Muscle layer of colon (tissue), 2 donors: Measurements from ENCODE around the gene ZNF648.

Experiments
- H3K27ac ChIP-seq: one replicate; pipeline ENCODE4 v1.7.0; 2013; ENCODE audit warnings: low read depth, mild to moderate bottlenecking, low read length, moderate library complexity
- H3K27me3 ChIP-seq, 2 donors: one replicate each; pipeline ENCODE4 v1.7.0; 2013; ENCODE audit warnings: low read length in 2 of 2, mild to moderate bottlenecking in 2 of 2; ENCODE audit not compliant: insufficient read depth in 2 of 2, control insufficient read depth in 1 of 2
- H3K36me3 ChIP-seq: one replicate; pipeline ENCODE4 v1.7.0; 2013; ENCODE audit warnings: mild to moderate bottlenecking, low read length; ENCODE audit not compliant: insufficient read depth
- H3K4me1 ChIP-seq: one replicate; pipeline ENCODE4 v1.7.0; 2013; ENCODE audit warnings: mild to moderate bottlenecking, low read length; ENCODE audit not compliant: insufficient read depth
- H3K4me3 ChIP-seq, 2 donors: one replicate each; pipeline ENCODE4 v1.7.0; 2013; ENCODE audit warnings: low read length in 2 of 2, low read depth in 1 of 2, mild to moderate bottlenecking in 1 of 2, moderate library complexity in 1 of 2
- H3K9ac ChIP-seq: one replicate; pipeline ENCODE4 v1.7.0; 2013; ENCODE audit warnings: low read length
- H3K9me3 ChIP-seq: one replicate; pipeline ENCODE4 v1.7.0; 2013; ENCODE audit warnings: mild to moderate bottlenecking, low read length
- donor health status: abdominal sarcoma.
- donor health status: Adenocarcinoma of cecum.

ZNF648 gene

GRCh38 chr1:182066934-182067333 lies 5.4 kb upstream of the ZNF648 start:
- H3K9ac ChIP-seq: no peak overlapping the region
- H3K4me3 ChIP-seq: no peak overlapping the region
- H3K4me1 ChIP-seq: no peaks in the 10 kb centered on the region
- no peaks in the 10 kb centered on the region for H3K27me3 ChIP-seq
- no peaks in the 10 kb centered on the region for H3K9me3 ChIP-seq
- H3K36me3 ChIP-seq: no peaks in the 10 kb centered on the region
- H3K27ac ChIP-seq: no peak overlapping the region

- Histone ChIP-seq H3K4me3 (no peak overlapping the region), H3K9me3 (no peaks in the 10 kb centered on the region), H3K27me3 (no peaks in the 10 kb centered on the region), H3K36me3 (no peaks in the 10 kb centered on the region), H3K4me1 (no peaks in the 10 kb centered on the region), H3K27ac (no peak overlapping the region), H3K9ac (no peak overlapping the region)
These were observed 3.8 kb upstream of the ZNF648 start for GRCh38 chr1:182065126-182065845.

GRCh38 chr1:182064611-182065010 lies 3.1 kb upstream of the ZNF648 start:
- Histone ChIP-seq H3K27ac (no peak overlapping the region), H3K4me1 (no peaks in the 10 kb centered on the region), H3K9ac (no peak overlapping the region), H3K27me3 (no peaks in the 10 kb centered on the region), H3K9me3 (no peaks in the 10 kb centered on the region), H3K4me3 (no peak overlapping the region), H3K36me3 (no peaks in the 10 kb centered on the region)

GRCh38 chr1:182062223-182062622 lies 711 bp upstream of the ZNF648 start:
- no peaks in the 10 kb centered on the region for H3K9me3 ChIP-seq
- H3K9ac ChIP-seq: no peak overlapping the region
- H3K4me1 ChIP-seq: no peaks in the 10 kb centered on the region
- H3K27ac ChIP-seq: no peak overlapping the region
- H3K4me3 ChIP-seq: no peak overlapping the region
- H3K27me3 ChIP-seq: peaks cover 0 to 3% of the 10 kb centered on the region in 2 donors
- no peaks in the 10 kb centered on the region for H3K36me3 ChIP-seq

GRCh38 chr1:182060877-182061276 lies 635 bp downstream of the ZNF648 start:
- no peaks in the 10 kb centered on the region for H3K9me3 ChIP-seq
- no peak overlapping the region for H3K4me3 ChIP-seq
- no peak overlapping the region for H3K27ac ChIP-seq
- H3K9ac ChIP-seq: no peak overlapping the region
- H3K27me3 ChIP-seq: peaks cover 0 to 17% of the 10 kb centered on the region in 2 donors
- no peaks in the 10 kb centered on the region for H3K4me1 ChIP-seq
- no peaks in the 10 kb centered on the region for H3K36me3 ChIP-seq

GRCh38 chr1:182059936-182060335 lies 1.6 kb downstream of the ZNF648 start:
- H3K4me3 ChIP-seq: no peak overlapping the region
- peaks cover 0 to 20% of the 10 kb centered on the region in 2 donors for H3K27me3 ChIP-seq
- H3K27ac ChIP-seq: no peak overlapping the region
- no peaks in the 10 kb centered on the region for H3K9me3 ChIP-seq
- no peak overlapping the region for H3K9ac ChIP-seq
- no peaks in the 10 kb centered on the region for H3K36me3 ChIP-seq
- no peaks in the 10 kb centered on the region for H3K4me1 ChIP-seq

GRCh38 chr1:182056601-182057366 lies 4.7 kb downstream of the ZNF648 start:
- H3K27me3 ChIP-seq: peaks cover 0 to 20% of the 10 kb centered on the region in 2 donors
- no peaks in the 10 kb centered on the region for H3K9me3 ChIP-seq
- no peak overlapping the region for H3K4me3 ChIP-seq
- H3K4me1 ChIP-seq: no peaks in the 10 kb centered on the region
- no peak overlapping the region for H3K9ac ChIP-seq
- no peak overlapping the region for H3K27ac ChIP-seq
- no peaks in the 10 kb centered on the region for H3K36me3 ChIP-seq

- no peaks in the 10 kb centered on the region for H3K4me1 ChIP-seq
- H3K27ac ChIP-seq: no peak overlapping the region
- H3K9ac ChIP-seq: no peak overlapping the region
- H3K9me3 ChIP-seq: no peaks in the 10 kb centered on the region
- H3K4me3 ChIP-seq: no peak overlapping the region
- H3K36me3 ChIP-seq: no peaks in the 10 kb centered on the region
- H3K27me3 ChIP-seq: peaks cover 0 to 20% of the 10 kb centered on the region in 2 donors
These were observed 6.7 kb downstream of the ZNF648 start for GRCh38 chr1:182054698-182055326.

- no peaks in the 10 kb centered on the region for H3K36me3 ChIP-seq
- H3K27me3 ChIP-seq: peaks cover 0 to 16% of the 10 kb centered on the region in 2 donors
- no peak overlapping the region for H3K9ac ChIP-seq
- no peak overlapping the region for H3K27ac ChIP-seq
- no peak overlapping the region for H3K4me3 ChIP-seq
- no peaks in the 10 kb centered on the region for H3K9me3 ChIP-seq
- no peaks in the 10 kb centered on the region for H3K4me1 ChIP-seq
These were observed 9.2 kb downstream of the ZNF648 start for GRCh38 chr1:182052355-182052754.

- Histone ChIP-seq H3K9ac (no peak overlapping the region), H3K27me3 (peaks cover 0 to 14% of the 10 kb centered on the region in 2 donors), H3K27ac (no peak overlapping the region), H3K9me3 (no peaks in the 10 kb centered on the region), H3K4me1 (no peaks in the 10 kb centered on the region), H3K36me3 (no peaks in the 10 kb centered on the region), H3K4me3 (no peak overlapping the region)
These were observed 9.6 kb downstream of the ZNF648 start for GRCh38 chr1:182051938-182052337.

- Histone ChIP-seq H3K4me3 (no peak overlapping the region), H3K4me1 (no peaks in the 10 kb centered on the region)
These were observed 10.7 kb downstream of the ZNF648 start for GRCh38 chr1:182050481-182051448.

More at GRCh38 chr1:182050481-182051448, 10.7 kb downstream of the ZNF648 start:
- Histone ChIP-seq H3K9ac (no peak overlapping the region), H3K27ac (no peak overlapping the region), H3K27me3 (peaks cover 0 to 2% of the 10 kb centered on the region in 2 donors), H3K36me3 (no peaks in the 10 kb centered on the region), H3K9me3 (no peaks in the 10 kb centered on the region)
